HEK293 (cell line): ENCODE measurements around the gene TUBGCP6.

Source experiments
- CTCF ChIA-PET: fragments of 350-600 bp; formaldehyde crosslinking; extraction: SDS; loops from one replicate; lab custom pipeline; 2021; ENCODE audit warnings: antibody characterized with exemption; lab: Yijun Ruan, JAX
- POLR2A ChIA-PET: fragments of 300-600 bp; formaldehyde crosslinking; extraction: SDS; loops from one replicate; lab custom pipeline; 2020; ENCODE audit warnings: antibody characterized with exemption, inconsistent platforms; lab: Yijun Ruan, JAX
- H3K27ac ChIP-seq: fragments of 200-500 bp; sonication (Bioruptor generic); 2 replicates; pipeline ENCODE4 v1.5.1; 2014; ENCODE audit warnings: low read depth, low read length, control low read depth, inconsistent platforms; ENCODE audit errors: extremely low read depth
- H3K36me3 ChIP-seq, 2 experiments: fragments of 200-500 bp in 1 of 2; sonication (Bioruptor generic) in 1 of 2; 1 replicate in 1 of 2; 2 replicates in 1 of 2; pipeline ENCODE4 v1.5.1; 2014 to 2017; ENCODE audit warnings: inconsistent platforms in 2 of 2, low read length in 2 of 2; ENCODE audit not compliant: control insufficient read depth in 2 of 2, insufficient read depth in 1 of 2
- H3K4me1 ChIP-seq: fragments of 200-500 bp; sonication (Bioruptor generic); 2 replicates; pipeline ENCODE4 v1.5.1; 2014; ENCODE audit warnings: mild to moderate bottlenecking, low read length, inconsistent platforms; ENCODE audit not compliant: control insufficient read depth, insufficient read depth
- H3K4me3 ChIP-seq: 2 replicates; pipeline ENCODE4 v1.5.1; 2011; ENCODE audit warnings: low read depth, mild to moderate bottlenecking, control low read depth, low read length, moderate library complexity
- H3K9me3 ChIP-seq: fragments of 200-500 bp; sonication (Bioruptor generic); 2 replicates; pipeline ENCODE4 v1.5.1; 2014; ENCODE audit warnings: low read depth, low read length, inconsistent platforms; ENCODE audit not compliant: control insufficient read depth, insufficient read depth
- EGR2 ChIP-seq: fragments of 450-650 bp; formaldehyde crosslinking; IDR thresholded peaks from 2 replicates; pipeline ENCODE4 v1.5.1; 2016; ENCODE audit warnings: low read depth, missing biosample characterization, missing genetic modification characterization
- GLI4 ChIP-seq: fragments of 450-650 bp; formaldehyde crosslinking; IDR thresholded peaks from 2 replicates; pipeline ENCODE4 v1.5.1; 2016; ENCODE audit warnings: missing biosample characterization, missing genetic modification characterization
- GLIS1 ChIP-seq: fragments of 450-650 bp; formaldehyde crosslinking; IDR thresholded peaks from 2 replicates; pipeline ENCODE4 v1.5.1; 2016; ENCODE audit warnings: missing biosample characterization, missing genetic modification characterization
- GLIS2 ChIP-seq: fragments of 450-650 bp; formaldehyde crosslinking; IDR thresholded peaks from 2 replicates; pipeline ENCODE4 v1.5.1; 2016; ENCODE audit warnings: missing biosample characterization, missing genetic modification characterization
- KLF8 ChIP-seq: fragments of 450-650 bp; formaldehyde crosslinking; IDR thresholded peaks from 2 replicates; pipeline ENCODE4 v1.5.1; 2016; ENCODE audit warnings: missing biosample characterization, missing genetic modification characterization
- MYNN ChIP-seq: fragments of 450-650 bp; formaldehyde crosslinking; IDR thresholded peaks from 2 replicates; pipeline ENCODE4 v1.5.1; 2016; ENCODE audit warnings: missing biosample characterization, missing genetic modification characterization, borderline replicate concordance
- ZBTB1 ChIP-seq: fragments of 450-650 bp; formaldehyde crosslinking; IDR thresholded peaks from 2 replicates; pipeline ENCODE4 v1.5.1; 2016; ENCODE audit warnings: missing biosample characterization, missing genetic modification characterization
- ZBTB48 ChIP-seq: fragments of 450-650 bp; formaldehyde crosslinking; IDR thresholded peaks from 2 replicates; pipeline ENCODE4 v1.5.1; 2016; ENCODE audit warnings: missing biosample characterization, missing genetic modification characterization
- ZFHX2 ChIP-seq: fragments of 450-650 bp; formaldehyde crosslinking; conservative IDR thresholded peaks from 2 replicates; pipeline ENCODE4 v1.5.1; 2016; ENCODE audit warnings: missing biosample characterization, missing genetic modification characterization
- ZNF157 ChIP-seq: fragments of 450-650 bp; formaldehyde crosslinking; IDR thresholded peaks from 2 replicates; pipeline ENCODE4 v1.5.1; 2016; ENCODE audit warnings: missing biosample characterization, missing genetic modification characterization
- ZNF280C ChIP-seq: fragments of 450-650 bp; formaldehyde crosslinking; IDR thresholded peaks from 2 replicates; pipeline ENCODE4 v1.5.1; 2016; ENCODE audit warnings: missing biosample characterization, missing genetic modification characterization
- ZNF292 ChIP-seq: fragments of 450-650 bp; formaldehyde crosslinking; IDR thresholded peaks from 2 replicates; pipeline ENCODE4 v1.5.1; 2016; ENCODE audit warnings: low read depth, missing biosample characterization, missing genetic modification characterization, borderline replicate concordance
- ZNF302 ChIP-seq: fragments of 450-650 bp; formaldehyde crosslinking; IDR thresholded peaks from 2 replicates; pipeline ENCODE4 v1.5.1; 2016; ENCODE audit warnings: missing biosample characterization, missing genetic modification characterization, low read depth
- ZNF423 ChIP-seq: fragments of 450-650 bp; formaldehyde crosslinking; IDR thresholded peaks from 2 replicates; pipeline ENCODE4 v1.5.1; 2016; ENCODE audit warnings: missing biosample characterization, missing genetic modification characterization
- ZNF548 ChIP-seq: fragments of 450-650 bp; formaldehyde crosslinking; IDR thresholded peaks from 2 replicates; pipeline ENCODE4 v1.5.1; 2016; ENCODE audit warnings: missing biosample characterization, missing genetic modification characterization
- ZNF660 ChIP-seq: fragments of 450-650 bp; IDR thresholded peaks from 2 replicates; pipeline ENCODE4 v1.5.1; 2018; ENCODE audit warnings: missing biosample characterization, mild to moderate bottlenecking, missing genetic modification characterization
- ZNF777 ChIP-seq: fragments of 450-650 bp; formaldehyde crosslinking; IDR thresholded peaks from 2 replicates; pipeline ENCODE4 v1.5.1; 2017; ENCODE audit warnings: missing biosample characterization, missing genetic modification characterization, borderline replicate concordance
- TF ChIP-seq, protein P1 (sequence below): fragments of 450-650 bp; IDR thresholded peaks from 2 replicates; pipeline ENCODE4 v1.5.1; 2018; ENCODE audit warnings: missing biosample characterization, mild to moderate bottlenecking, missing genetic modification characterization
- TF ChIP-seq, protein P2 (sequence below): fragments of 450-650 bp; formaldehyde crosslinking; IDR thresholded peaks from 2 replicates; pipeline ENCODE4 v1.5.1; 2016; ENCODE audit warnings: missing biosample characterization, missing genetic modification characterization
- TF ChIP-seq, protein P3 (sequence below): fragments of 450-650 bp; formaldehyde crosslinking; IDR thresholded peaks from 2 replicates; pipeline ENCODE4 v1.5.1; 2016; ENCODE audit warnings: missing biosample characterization, missing genetic modification characterization, borderline replicate concordance

TUBGCP6 gene

GRCh38 chr22:50209893-50210292 lies 34.9 kb downstream of the TUBGCP6 start (continued):
- TF ChIP-seq ZNF280C (tag by site-specific recombination) (no peak), ZNF548 (tag by site-specific recombination) (no peak), KLF8 (tag by site-specific recombination) (peak; percentile 32; the same call in 1 of the 2 replicates), GLIS1 (tag by site-specific recombination) (no peak), MYNN (no peak)
- TF ChIP-seq, protein P1, sequence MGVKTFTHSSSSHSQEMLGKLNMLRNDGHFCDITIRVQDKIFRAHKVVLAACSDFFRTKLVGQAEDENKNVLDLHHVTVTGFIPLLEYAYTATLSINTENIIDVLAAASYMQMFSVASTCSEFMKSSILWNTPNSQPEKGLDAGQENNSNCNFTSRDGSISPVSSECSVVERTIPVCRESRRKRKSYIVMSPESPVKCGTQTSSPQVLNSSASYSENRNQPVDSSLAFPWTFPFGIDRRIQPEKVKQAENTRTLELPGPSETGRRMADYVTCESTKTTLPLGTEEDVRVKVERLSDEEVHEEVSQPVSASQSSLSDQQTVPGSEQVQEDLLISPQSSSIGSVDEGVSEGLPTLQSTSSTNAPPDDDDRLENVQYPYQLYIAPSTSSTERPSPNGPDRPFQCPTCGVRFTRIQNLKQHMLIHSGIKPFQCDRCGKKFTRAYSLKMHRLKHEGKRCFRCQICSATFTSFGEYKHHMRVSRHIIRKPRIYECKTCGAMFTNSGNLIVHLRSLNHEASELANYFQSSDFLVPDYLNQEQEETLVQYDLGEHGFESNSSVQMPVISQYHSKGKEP (tag by site-specific recombination), result no peak
- TF ChIP-seq, all 188 proteins: peak for 3

GRCh38 chr22:50208939-50209892 lies 35.6 kb downstream of the TUBGCP6 start:
- no peaks in the 10 kb centered on the region for H3K9me3 ChIP-seq
- no peak for TF ChIP-seq ZNF423 (tag by site-specific recombination)
- peak; percentile 52 for TF ChIP-seq ZFHX2 (tag by site-specific recombination)
- TF ChIP-seq GLIS2 (tag by site-specific recombination), result peak; percentile 33
- TF ChIP-seq ZNF157 (tag by site-specific recombination), result peak; percentile 54; the same call in 1 of the 2 replicates
- peak; percentile 31; the same call in 1 of the 2 replicates for TF ChIP-seq EGR2 (tag by site-specific recombination)
- TF ChIP-seq ZNF302 (tag by site-specific recombination), result no peak
- no peak for TF ChIP-seq KLF8 (tag by site-specific recombination)
- no peak for TF ChIP-seq ZNF777
- TF ChIP-seq ZBTB48 (tag by site-specific recombination), result no peak
- TF ChIP-seq ZNF292, result no peak
- TF ChIP-seq ZBTB1 (tag by site-specific recombination), result no peak
- peaks cover 28 to 88% of the 10 kb centered on the region in 2 experiments for H3K36me3 ChIP-seq
- POLR2A ChIA-PET, result interaction anchor here (0.7 to 1.1 kb wide), 2 partner anchors 34 to 247 kb away, joined by 3 to 4 read pairs; no protein-coding TSS in a partner anchor
- no peak overlapping the region for H3K27ac ChIP-seq
- H3K4me3 ChIP-seq, result no peak overlapping the region
- CTCF ChIA-PET, result interaction anchor here (0.5 to 2.0 kb wide), 12 partner anchors 26 to 443 kb away, joined by 3 to 6 read pairs (median 4); no protein-coding TSS in a partner anchor
- no peaks in the 10 kb centered on the region for H3K4me1 ChIP-seq

DNA sequence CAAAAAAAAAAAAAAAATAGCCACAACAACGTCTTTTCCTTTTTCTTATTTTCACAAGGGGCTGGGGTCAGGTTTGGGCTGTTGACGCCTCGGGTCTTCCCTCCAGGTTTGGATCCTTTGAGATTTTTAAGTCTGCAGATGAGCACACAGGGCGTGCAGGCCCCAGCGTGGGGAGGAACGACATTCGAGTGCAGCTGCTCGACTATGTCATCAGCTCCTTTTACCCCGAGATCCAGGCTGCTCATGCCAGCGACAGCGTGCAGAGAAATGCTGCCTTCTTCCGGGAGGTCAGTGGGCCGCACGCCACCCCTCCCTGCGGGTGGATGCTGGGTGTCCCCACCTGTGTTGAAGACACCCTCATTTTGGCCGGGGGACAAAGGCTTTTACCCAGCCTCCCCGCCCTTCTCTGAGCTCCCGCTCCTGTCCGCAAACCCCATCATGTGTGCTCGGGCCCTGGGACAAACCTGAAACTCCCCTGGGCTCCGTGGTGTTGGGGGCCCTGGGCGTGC lies 36.3 kb downstream of the TUBGCP6 start:
- ChIA-PET POLR2A (interaction anchor here (0.7 to 1.1 kb wide), 3 partner anchors 33 to 350 kb away, joined by 3 to 4 read pairs (median 4); no protein-coding TSS in a partner anchor), CTCF (interaction anchor here (0.6 to 2.0 kb wide), 12 partner anchors 27 to 442 kb away, joined by 3 to 6 read pairs (median 4); no protein-coding TSS in a partner anchor)
- Histone ChIP-seq H3K36me3 (peaks cover 24 to 87% of the 10 kb centered on the region in 2 experiments), H3K4me3 (no peak overlapping the region), H3K9me3 (no peaks in the 10 kb centered on the region), H3K27ac (no peak overlapping the region), H3K4me1 (no peaks in the 10 kb centered on the region)
- no peak for TF ChIP-seq GLI4 (tag by site-specific recombination)
- TF ChIP-seq ZBTB1 (tag by site-specific recombination), result no peak
- no peak for TF ChIP-seq ZNF660 (tag by site-specific recombination)
- TF ChIP-seq, protein P2, sequence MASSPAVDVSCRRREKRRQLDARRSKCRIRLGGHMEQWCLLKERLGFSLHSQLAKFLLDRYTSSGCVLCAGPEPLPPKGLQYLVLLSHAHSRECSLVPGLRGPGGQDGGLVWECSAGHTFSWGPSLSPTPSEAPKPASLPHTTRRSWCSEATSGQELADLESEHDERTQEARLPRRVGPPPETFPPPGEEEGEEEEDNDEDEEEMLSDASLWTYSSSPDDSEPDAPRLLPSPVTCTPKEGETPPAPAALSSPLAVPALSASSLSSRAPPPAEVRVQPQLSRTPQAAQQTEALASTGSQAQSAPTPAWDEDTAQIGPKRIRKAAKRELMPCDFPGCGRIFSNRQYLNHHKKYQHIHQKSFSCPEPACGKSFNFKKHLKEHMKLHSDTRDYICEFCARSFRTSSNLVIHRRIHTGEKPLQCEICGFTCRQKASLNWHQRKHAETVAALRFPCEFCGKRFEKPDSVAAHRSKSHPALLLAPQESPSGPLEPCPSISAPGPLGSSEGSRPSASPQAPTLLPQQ (tag by site-specific recombination), result no peak
- TF ChIP-seq, protein P3, sequence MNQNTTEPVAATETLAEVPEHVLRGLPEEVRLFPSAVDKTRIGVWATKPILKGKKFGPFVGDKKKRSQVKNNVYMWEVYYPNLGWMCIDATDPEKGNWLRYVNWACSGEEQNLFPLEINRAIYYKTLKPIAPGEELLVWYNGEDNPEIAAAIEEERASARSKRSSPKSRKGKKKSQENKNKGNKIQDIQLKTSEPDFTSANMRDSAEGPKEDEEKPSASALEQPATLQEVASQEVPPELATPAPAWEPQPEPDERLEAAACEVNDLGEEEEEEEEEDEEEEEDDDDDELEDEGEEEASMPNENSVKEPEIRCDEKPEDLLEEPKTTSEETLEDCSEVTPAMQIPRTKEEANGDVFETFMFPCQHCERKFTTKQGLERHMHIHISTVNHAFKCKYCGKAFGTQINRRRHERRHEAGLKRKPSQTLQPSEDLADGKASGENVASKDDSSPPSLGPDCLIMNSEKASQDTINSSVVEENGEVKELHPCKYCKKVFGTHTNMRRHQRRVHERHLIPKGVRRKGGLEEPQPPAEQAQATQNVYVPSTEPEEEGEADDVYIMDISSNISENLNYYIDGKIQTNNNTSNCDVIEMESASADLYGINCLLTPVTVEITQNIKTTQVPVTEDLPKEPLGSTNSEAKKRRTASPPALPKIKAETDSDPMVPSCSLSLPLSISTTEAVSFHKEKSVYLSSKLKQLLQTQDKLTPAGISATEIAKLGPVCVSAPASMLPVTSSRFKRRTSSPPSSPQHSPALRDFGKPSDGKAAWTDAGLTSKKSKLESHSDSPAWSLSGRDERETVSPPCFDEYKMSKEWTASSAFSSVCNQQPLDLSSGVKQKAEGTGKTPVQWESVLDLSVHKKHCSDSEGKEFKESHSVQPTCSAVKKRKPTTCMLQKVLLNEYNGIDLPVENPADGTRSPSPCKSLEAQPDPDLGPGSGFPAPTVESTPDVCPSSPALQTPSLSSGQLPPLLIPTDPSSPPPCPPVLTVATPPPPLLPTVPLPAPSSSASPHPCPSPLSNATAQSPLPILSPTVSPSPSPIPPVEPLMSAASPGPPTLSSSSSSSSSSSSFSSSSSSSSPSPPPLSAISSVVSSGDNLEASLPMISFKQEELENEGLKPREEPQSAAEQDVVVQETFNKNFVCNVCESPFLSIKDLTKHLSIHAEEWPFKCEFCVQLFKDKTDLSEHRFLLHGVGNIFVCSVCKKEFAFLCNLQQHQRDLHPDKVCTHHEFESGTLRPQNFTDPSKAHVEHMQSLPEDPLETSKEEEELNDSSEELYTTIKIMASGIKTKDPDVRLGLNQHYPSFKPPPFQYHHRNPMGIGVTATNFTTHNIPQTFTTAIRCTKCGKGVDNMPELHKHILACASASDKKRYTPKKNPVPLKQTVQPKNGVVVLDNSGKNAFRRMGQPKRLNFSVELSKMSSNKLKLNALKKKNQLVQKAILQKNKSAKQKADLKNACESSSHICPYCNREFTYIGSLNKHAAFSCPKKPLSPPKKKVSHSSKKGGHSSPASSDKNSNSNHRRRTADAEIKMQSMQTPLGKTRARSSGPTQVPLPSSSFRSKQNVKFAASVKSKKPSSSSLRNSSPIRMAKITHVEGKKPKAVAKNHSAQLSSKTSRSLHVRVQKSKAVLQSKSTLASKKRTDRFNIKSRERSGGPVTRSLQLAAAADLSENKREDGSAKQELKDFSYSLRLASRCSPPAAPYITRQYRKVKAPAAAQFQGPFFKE (tag by site-specific recombination), result no peak
- no peak for TF ChIP-seq ZFHX2 (tag by site-specific recombination)
